Activated CD8-positive, alpha-beta memory T cell treated with anti-CD3 and anti-CD28 coated beads for 1 hour (primary cell): Measurements from ENCODE around the gene CHD5.
"Not testable (repeated sequence)": the region's sequence is repeated elsewhere in the genome, so short reads cannot be mapped to it uniquely, and the experiment has no call there.

ENCODE experiments used
- DNase-seq, 2 donors: peaks; one replicate each; pipeline ENCODE4 v3.0.0-alpha.2; 2020; ENCODE audit warnings: low read depth in 1 of 2; ENCODE audit errors: extremely low read depth in 1 of 2

CHD5 gene

DNA sequence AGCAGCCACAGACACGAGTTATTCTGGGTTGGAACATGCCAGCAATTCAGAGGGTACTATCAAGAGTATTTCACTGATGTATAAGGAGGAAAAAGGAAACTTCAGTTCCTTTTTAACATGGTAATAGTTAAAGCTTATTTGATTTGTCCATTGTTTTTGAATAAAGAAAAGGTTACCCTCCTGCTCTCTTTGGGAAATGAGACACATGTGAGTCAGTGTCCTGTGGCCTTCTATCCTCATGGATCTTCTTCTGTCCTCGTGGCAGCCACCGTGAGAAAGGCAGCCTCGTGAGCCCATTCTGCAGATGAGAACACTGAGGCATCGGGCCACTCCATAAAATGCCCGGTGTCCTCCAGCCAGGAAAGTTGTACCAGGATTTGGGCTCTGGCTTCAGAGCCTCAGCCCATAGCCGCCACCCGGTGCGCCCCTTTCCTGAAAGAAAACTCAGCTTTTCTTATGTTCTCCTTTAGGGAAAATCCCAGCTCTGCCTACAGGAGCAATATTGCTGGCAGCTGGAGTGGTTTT lies 109.6 kb downstream of the CHD5 start:
- no peak for DNase-seq

DNA sequence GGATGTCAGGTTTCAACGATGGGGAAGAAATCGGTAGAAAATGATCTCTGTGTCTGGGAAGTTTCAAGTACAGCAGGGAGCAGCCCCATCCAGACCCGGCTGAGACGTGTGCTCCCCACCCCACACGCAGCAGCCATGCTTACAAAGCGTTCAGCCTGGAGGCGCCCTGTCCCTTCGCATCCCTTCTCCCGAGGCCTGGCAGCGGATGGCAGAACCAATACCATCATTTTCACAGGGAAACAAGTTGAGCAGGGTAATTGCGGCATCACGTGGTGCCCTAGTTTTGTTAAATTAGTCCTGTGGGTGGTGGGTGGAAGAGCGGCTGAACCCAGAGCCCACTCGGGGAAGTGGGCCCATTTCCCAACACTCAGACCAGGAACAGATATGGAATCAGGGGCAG lies 110.5 kb downstream of the CHD5 start:
- DNase-seq, result no peak

DNA sequence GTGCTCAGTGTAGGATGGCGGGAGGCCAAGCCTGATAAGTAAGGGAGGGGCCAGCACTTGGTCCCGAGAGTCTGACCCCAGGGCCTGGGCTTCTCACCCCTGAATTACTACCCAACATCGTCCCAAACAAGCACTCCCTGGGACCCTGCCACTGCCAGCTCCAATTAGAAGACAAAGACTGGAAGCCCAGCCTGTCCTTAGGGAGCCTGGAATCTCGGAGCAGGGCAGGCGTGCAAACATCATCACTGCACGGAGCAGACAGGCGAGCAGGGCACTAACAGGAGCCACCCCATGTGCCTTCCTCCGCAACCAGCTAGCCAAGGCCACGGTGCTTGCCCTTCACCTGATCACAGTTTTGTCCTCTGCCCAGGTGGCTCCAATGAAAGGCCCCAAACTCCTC lies 111.2 kb downstream of the CHD5 start:
- DNase-seq, result no peak

DNA sequence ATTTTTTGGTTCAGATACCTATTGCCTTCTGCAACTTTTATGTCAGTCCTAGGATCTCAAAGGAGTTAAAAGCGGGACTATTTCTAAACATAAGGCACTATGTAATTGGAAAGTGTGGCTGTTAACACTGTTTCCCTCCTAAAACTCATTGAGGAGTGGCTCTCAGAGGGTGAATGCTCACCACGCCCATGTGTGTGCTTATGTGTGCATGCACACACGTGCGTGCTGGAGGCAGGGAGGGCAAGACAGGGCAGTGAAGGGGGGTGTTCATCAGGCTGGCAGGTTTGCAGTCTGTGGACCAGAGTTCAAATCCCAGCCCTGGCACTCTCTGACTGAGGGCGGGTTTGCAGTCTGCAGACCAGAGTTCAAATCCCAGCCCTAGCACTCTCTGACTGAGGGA lies 112.0 kb downstream of the CHD5 start:
- no peak for DNase-seq

DNA sequence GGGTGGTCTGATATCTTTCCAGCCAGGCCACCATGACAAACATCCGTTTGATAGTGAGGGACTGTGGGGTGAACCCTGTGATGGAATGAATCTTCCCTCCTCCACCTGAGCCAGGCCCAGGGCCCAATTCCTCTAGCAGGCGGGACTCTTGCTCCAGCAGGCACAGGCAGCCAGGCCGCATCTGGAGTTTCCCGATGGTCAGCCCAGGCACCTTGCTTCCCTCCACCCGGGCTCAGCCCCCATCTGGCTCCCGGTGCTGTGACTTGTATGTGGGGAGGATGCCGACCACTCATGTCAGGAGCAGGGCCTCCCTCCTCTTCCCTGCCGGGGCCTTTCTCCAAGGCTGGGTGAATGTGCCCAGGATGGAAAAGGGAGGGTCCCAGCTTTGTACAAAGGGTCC lies 113.4 kb downstream of the CHD5 start:
- no peak for DNase-seq

DNA sequence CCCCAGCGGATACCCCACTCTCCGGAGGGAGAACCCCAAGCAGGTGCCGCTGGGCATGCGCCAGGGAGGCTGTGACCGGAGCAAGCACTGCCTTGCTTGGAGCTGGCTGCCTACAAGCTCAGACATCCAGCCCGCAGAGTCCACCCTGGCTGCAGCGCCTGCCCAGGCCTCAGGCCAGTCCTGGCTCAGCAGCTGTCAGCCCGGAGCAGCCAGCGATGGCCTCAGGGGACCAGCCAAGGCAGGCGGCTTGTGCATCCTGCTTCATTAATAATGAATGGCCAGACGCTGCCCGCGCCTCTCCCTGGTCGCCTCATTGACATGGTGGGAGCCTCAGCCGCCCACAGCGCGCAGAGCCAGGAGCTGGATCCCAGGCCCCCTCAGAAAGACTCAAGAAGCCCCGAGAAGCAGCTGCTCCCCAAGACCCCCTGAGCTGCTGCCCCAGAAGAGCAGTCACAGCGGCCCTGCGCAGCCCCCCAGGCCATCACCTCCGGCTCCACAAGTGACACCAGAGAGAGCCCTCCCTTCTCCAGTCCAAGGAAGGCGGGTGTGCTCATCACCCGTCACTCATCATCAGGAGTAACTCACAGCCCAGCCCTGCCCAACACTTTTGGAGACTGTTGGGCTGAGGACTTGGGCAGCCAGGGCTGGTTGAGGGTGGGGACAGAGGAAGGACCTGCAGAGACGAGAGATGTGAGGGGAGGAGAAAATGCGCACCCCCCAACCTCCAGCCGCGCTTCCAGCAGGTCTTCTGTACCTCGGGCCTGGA lies 114.8 kb downstream of the CHD5 start:
- DNase-seq, result no peak

DNA sequence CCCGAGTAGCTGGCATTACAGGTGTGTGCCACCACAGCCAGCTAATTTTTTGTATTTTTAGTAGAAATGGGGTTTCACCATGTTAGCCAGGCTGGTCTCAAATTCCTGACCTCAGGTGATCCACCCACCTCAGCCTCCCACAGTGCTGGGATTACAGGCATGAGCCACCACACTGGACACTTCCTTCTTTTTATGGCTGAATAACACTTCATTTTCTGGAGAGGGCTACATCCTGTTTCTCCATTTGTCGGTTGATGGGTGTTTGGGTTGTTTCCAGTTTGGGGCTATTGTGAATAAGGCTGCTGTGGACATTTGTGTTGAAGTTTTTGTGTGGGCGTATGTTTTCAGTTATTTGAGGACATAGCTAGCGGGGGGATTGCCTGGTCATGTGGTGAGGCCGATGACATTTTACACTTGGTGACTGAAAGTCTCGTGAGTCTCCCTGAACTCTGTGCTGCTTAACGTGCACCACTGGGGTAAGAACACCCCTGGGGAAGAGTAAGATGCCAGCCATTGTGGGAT lies 116.5 kb downstream of the CHD5 start:
- DNase-seq, result not testable (repeated sequence)

DNA sequence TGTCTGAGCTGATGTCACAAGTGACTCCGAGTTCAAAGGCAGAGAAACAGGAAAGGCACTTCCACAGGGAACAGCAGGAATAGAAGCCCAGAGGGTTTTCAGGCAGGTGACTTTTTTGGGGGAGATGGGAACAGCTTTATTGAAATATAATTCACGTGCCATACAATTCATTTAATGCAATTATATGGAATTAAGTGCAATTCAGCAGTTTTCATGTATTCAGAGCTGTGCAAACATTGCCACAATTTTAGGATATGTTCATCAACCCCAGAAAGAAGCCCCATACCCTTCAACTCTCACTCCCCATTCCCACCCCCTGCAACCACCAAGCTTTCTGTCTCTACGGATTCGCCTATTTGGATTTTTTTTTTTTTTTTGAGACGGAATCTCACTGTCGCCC lies 117.5 kb downstream of the CHD5 start:
- DNase-seq, result no peak

DNA sequence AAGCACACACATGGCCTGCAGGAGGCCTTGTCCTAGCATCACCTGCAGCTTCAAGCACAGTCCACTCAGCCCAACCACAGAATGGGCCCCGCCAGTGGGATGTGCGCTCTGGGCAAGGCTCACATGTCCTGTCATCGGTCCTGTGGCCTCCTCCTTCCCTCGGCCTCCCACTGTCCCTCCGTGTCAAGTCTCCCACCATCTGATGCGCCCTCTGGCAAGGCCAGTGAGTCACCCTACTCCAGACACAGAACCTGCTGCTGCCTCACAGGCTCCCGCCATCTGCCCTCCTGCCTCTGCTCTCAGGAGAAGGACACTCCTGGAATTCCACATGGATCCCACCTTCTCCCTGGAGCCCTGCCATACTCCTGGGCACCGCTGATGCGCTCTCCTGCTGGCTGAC lies 120.3 kb downstream of the CHD5 start:
- no peak for DNase-seq

DNA sequence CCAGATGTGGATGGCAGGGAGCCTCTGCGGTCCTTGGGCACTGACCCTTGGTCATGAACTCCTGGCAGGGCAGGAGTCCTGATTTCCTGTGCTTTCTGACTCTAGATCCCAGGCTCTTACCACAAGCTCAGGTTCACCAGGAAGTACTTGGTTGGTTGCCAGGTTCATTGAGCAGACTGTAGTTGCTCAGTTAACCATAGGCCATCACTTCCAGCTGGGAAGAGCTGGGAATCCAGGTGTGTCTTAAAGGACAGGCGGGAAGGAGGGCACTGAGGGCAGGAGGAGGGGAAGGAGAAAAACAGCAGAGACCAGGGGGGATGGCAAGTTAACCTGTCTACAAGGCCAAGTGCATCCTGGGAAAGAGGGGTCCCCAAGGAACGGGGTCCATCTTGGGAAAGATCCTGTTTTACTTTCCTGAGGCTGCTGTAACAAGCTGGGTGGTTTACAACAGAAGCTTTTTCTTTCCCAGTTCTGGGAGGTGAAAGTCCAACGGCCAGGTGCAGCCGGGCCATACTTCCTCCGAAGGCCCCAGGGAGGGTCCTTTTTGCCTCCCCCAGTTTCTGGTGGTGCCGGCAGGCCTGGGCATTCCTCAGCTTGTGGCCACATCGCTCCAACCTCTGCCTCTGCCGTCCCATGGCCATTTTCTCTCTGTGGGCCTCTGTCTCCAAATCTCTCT lies 122.8 kb downstream of the CHD5 start:
- no peak for DNase-seq

DNA sequence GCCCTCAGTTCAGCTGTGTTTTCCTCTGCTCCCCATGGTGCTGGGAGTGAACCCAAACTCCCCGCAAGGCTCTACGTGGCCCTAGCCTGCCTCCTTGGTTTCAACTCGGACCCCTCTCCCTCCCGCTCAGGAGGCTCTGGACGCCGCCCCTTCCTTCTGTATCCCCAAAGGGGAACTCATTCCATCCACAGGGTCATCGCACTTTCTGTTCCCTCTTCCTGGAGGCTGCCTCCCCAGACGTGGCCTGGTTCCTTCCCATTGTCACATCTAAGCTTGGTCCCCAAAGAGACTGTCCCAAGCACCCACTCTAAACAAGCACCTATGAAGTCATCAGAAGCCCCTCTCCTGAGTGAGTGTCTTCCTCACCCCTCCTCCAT lies 123.6 kb downstream of the CHD5 start:
- no peak for DNase-seq

DNA sequence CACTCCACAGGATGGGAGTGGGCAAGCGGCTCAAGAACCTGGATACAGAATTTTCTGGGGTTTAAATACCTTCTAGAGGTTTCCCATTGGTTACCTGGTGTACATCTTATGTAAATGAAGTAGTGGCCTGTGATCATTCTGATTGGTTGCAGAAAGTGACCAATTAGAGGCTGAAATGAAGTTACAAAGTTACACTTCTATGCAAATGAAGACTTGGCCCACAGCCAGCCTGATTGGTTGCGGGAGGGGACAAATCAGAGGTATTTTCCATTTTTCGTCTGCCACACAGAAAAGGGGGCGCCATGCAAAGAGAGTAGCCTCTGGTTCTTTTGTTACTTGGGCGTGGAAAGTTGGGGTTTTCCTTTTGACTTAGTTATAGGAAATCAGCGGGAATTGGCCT lies 125.5 kb downstream of the CHD5 start:
- no peak for DNase-seq

DNA sequence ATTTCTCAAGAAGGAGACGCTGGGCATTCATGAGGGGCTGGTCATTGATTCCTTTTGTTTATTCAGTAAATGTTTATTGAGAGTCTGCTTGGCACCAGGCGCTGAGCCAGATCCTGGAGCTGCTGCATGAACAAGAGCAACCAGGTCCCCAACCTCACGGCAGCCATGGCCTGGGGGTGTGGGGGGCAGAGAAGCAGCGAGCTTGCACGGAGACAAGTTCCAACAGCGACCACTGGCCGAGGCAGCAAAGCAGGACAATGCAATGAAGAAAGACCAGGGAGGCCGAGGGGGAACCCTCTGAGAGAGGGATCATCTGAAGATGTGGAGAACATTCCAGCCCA lies 126.9 kb downstream of the CHD5 start:
- no peak for DNase-seq

DNA sequence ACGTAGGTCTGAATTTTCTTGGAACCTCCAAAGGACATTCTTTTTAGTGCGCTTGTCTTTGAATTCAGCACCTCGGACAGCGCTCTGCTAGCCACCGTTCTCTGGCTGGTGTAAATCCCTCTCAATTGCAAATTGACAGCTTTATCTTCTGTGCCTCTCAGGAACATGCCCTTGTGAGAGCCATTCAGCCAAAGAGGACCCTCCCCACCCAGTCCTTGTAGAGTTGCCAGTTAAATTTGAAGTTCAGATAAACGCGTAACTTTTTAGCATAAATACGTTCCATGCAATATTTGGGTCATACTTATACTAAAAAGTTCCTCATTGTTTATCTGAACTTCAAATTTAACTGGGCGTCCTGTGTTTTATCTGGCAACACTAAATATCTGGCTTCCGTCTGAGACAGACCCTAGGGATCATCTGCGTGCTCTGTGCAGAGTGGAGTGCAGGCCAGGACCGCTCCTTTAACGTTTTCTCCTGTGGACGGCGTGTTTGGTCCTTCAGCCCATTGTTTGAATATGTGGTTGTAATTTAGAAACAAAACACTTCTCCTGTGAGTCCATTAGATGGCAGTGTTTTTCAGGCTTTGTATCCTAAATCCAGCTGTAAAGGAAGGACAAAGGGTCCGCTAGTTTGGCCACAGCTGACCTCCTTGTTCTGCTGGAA lies 127.4 kb downstream of the CHD5 start:
- peak in 1 of 2 donors; percentile 34 for DNase-seq
